ENCODE measurements around the gene BHMT. TPM values are rescaled to one million over a fixed set of nuclear protein-coding genes. Genes with fewer than 3 reads are reported as not detected.
A peak's percentile ranks its signal among the peaks of the same experiment; 100 is the strongest.

The BHMT gene
- 14.1 and 22.1 TPM in 2 replicates for total RNA-seq
- 9.7 and 10.2 TPM in 2 replicates for polyA plus RNA-seq

- H3K9me3 ChIP-seq (ENCODE audit: low read depth), result no peaks in the 10 kb centered on the region
- no peak within 1 kb of the TSS for H3K27ac ChIP-seq
- H3K4me3 ChIP-seq, result no peak within 1 kb of the TSS
- H3K27me3 ChIP-seq, result peaks cover 62% of the 10 kb centered on the region
- no peaks in the 10 kb centered on the region for H3K36me3 ChIP-seq (replicated peaks; ENCODE audit: insufficient read depth, low read depth)
- no peak within 1 kb of the TSS for H2AFZ ChIP-seq
- peak; percentile 20 for DNase-seq (ENCODE audit: low spot score)
- H3K9me2 ChIP-seq (replicated peaks; ENCODE audit: insufficient read depth), result no peaks in the 10 kb centered on the region
- WGBS (ENCODE audit: low lambda C conversion rate, missing lambda C conversion rate), result 18% methylated on average over 30 of the region's 32 CpGs
- H4K20me1 ChIP-seq (ENCODE audit: insufficient read depth, poor library complexity, severe bottlenecking), result no peaks in the 10 kb centered on the region
- no peaks in the 10 kb centered on the region for H3K79me2 ChIP-seq
- H3K4me2 ChIP-seq, result peak within 1 kb of the TSS; percentile 77
- TF ChIP-seq EZH2phosphoT487 (IDR thresholded peaks at IDR 0.05; ENCODE audit: low read depth, severe bottlenecking, unreplicated experiment) (no peak), CTCF (IDR thresholded peaks at IDR 0.05; ENCODE audit: poor library complexity) (no peak), EZH2 (IDR thresholded peaks at IDR 0.05; ENCODE audit: borderline replicate concordance) (no peak)
- H3K4me1 ChIP-seq (ENCODE audit: insufficient read depth), result peaks cover 11% of the 10 kb centered on the region
Observed at GRCh38 chr5:79111387-79111959, at the start of gene BHMT. BHMT (plus strand) TSS chr5:79111809; CDS start chr5:79111886, 77 bp downstream.

GRCh38 chr5:79062436-79062835 is 49.2 kb upstream of the BHMT start:
- no peaks in the 10 kb centered on the region for H3K79me2 ChIP-seq
- no peaks in the 10 kb centered on the region for H3K9me3 ChIP-seq (ENCODE audit: low read depth)
- H3K4me3 ChIP-seq, result no peak overlapping the region
- TF ChIP-seq EZH2phosphoT487 (IDR thresholded peaks at IDR 0.05; ENCODE audit: low read depth, severe bottlenecking, unreplicated experiment), result no peak
- TF ChIP-seq EZH2 (IDR thresholded peaks at IDR 0.05; ENCODE audit: borderline replicate concordance), result no peak
- TF ChIP-seq CTCF (IDR thresholded peaks at IDR 0.05; ENCODE audit: poor library complexity), result no peak
- no peaks in the 10 kb centered on the region for H3K36me3 ChIP-seq (replicated peaks; ENCODE audit: insufficient read depth, low read depth)
- H3K9me2 ChIP-seq (replicated peaks; ENCODE audit: insufficient read depth), result no peaks in the 10 kb centered on the region
- 84% methylated on average over 3 of the region's 3 CpGs for WGBS (ENCODE audit: low lambda C conversion rate, missing lambda C conversion rate)
- no peak for DNase-seq (ENCODE audit: low spot score)
- H3K27me3 ChIP-seq, result no peaks in the 10 kb centered on the region
- H3K27ac ChIP-seq, result no peak overlapping the region
- no peak overlapping the region for H3K4me2 ChIP-seq
- H2AFZ ChIP-seq, result no peak overlapping the region
- H3K4me1 ChIP-seq (ENCODE audit: insufficient read depth), result no peaks in the 10 kb centered on the region
- no peaks in the 10 kb centered on the region for H4K20me1 ChIP-seq (ENCODE audit: insufficient read depth, poor library complexity, severe bottlenecking)

- H2AFZ ChIP-seq, result no peak within 1 kb of the TSS
- WGBS (ENCODE audit: low lambda C conversion rate, missing lambda C conversion rate), result 94% methylated on average over 44 of the region's 79 CpGs
- H3K27ac ChIP-seq, result no peak within 1 kb of the TSS
Observed at GRCh38 chr5:79069488-79070349, 41.9 kb upstream of the BHMT start, which contains the start of the genes BHMT2 and DMGDH. BHMT2 (plus strand) TSS chr5:79069767; CDS start chr5:79069783, 16 bp downstream. DMGDH (minus strand) TSS chr5:79069674; CDS start chr5:79069620, 54 bp downstream.

More at GRCh38 chr5:79069488-79070349, 41.9 kb upstream of the BHMT start, which contains the start of the genes BHMT2 and DMGDH:
- no peaks in the 10 kb centered on the region for H3K9me3 ChIP-seq (ENCODE audit: low read depth)
- H3K4me1 ChIP-seq (ENCODE audit: insufficient read depth), result peaks cover 4% of the 10 kb centered on the region
- no peaks in the 10 kb centered on the region for H3K79me2 ChIP-seq
- TF ChIP-seq EZH2phosphoT487 (IDR thresholded peaks at IDR 0.05; ENCODE audit: low read depth, severe bottlenecking, unreplicated experiment), result no peak
- no peak for TF ChIP-seq EZH2 (IDR thresholded peaks at IDR 0.05; ENCODE audit: borderline replicate concordance)
- TF ChIP-seq CTCF (IDR thresholded peaks at IDR 0.05; ENCODE audit: poor library complexity), result no peak
- H3K36me3 ChIP-seq (replicated peaks; ENCODE audit: insufficient read depth, low read depth), result no peaks in the 10 kb centered on the region
- no peaks in the 10 kb centered on the region for H3K9me2 ChIP-seq (replicated peaks; ENCODE audit: insufficient read depth)
- no peaks in the 10 kb centered on the region for H4K20me1 ChIP-seq (ENCODE audit: insufficient read depth, poor library complexity, severe bottlenecking)
- no peak within 1 kb of the TSS for H3K4me2 ChIP-seq
- H3K4me3 ChIP-seq, result no peak within 1 kb of the TSS
- no peak for DNase-seq (ENCODE audit: low spot score)
- no peaks in the 10 kb centered on the region for H3K27me3 ChIP-seq

Measured in hepatocyte (in vitro differentiated cells).